DOHH2 (cell line): ENCODE data around the gene PCNX2.

Experiments used
- H3F3A ChIP-seq: fragments of 200-600 bp; sonication (generic), shearing (Covaris generic); 2 replicates; pipeline ENCODE4 v1.6.0; 2016; ENCODE audit warnings: antibody characterized with exemption, mild to moderate bottlenecking; ENCODE audit not compliant: control insufficient read depth, insufficient read depth
- H3K27ac ChIP-seq: fragments of 200-600 bp; sonication (generic); 2 replicates; pipeline ENCODE4 v1.5.1; 2014; ENCODE audit warnings: low read depth, mild to moderate bottlenecking, low read length, moderate library complexity
- H3K27me3 ChIP-seq: fragments of 200-600 bp; sonication (generic); 2 replicates; pipeline ENCODE4 v1.6.1; 2014; ENCODE audit warnings: mild to moderate bottlenecking, low read length, mixed read lengths; ENCODE audit not compliant: control insufficient read depth
- H3K36me3 ChIP-seq: fragments of 200-600 bp; sonication (generic); 2 replicates; pipeline ENCODE4 v1.6.1; 2014; ENCODE audit warnings: mild to moderate bottlenecking, low read length, moderate library complexity, mixed read lengths; ENCODE audit not compliant: control insufficient read depth
- H3K4me1 ChIP-seq: fragments of 200-600 bp; sonication (generic); 2 replicates; pipeline ENCODE4 v1.6.1; 2014; ENCODE audit warnings: mild to moderate bottlenecking, low read length, mixed read lengths; ENCODE audit not compliant: control insufficient read depth
- H3K4me2 ChIP-seq: fragments of 200-600 bp; sonication (generic); 2 replicates; pipeline ENCODE4 v1.6.0; 2014; ENCODE audit warnings: mild to moderate bottlenecking, low read length, moderate library complexity
- H3K4me3 ChIP-seq: fragments of 200-600 bp; sonication (generic); 2 replicates; pipeline ENCODE4 v1.5.1; 2014; ENCODE audit warnings: mild to moderate bottlenecking, low read length, mixed read lengths
- H3K79me2 ChIP-seq: fragments of 200-600 bp; sonication (generic); 2 replicates; pipeline ENCODE4 v1.6.1; 2014; ENCODE audit warnings: mild to moderate bottlenecking, low read length, mixed read lengths; ENCODE audit not compliant: control insufficient read depth
- H3K9me2 ChIP-seq: fragments of 200-600 bp; sonication (generic); replicated peaks from 2 replicates; pipeline ENCODE4 v1.6.1; 2014; ENCODE audit warnings: mild to moderate bottlenecking, low read length, mixed read lengths; ENCODE audit not compliant: control insufficient read depth
- H3K9me3 ChIP-seq: fragments of 200-600 bp; sonication (generic); 2 replicates; pipeline ENCODE4 v1.6.1; 2014; ENCODE audit warnings: antibody characterized with exemption, low read length, mixed read lengths; ENCODE audit not compliant: control insufficient read depth, insufficient read depth
- H4K20me1 ChIP-seq: fragments of 200-600 bp; sonication (generic); 2 replicates; pipeline ENCODE4 v1.6.0; 2014; ENCODE audit warnings: low read depth, mild to moderate bottlenecking, antibody characterized with exemption, low read length, moderate library complexity; ENCODE audit not compliant: control insufficient read depth, insufficient read depth
- EZH2phosphoT487 ChIP-seq: fragments of 200-600 bp; sonication (generic); IDR thresholded peaks from 2 replicates; pipeline ENCODE4 v1.6.1; 2017; ENCODE audit warnings: borderline replicate concordance, mild to moderate bottlenecking, antibody characterized with exemption, low read length, moderate library complexity, mixed read lengths
- TF ChIP-seq, protein P1 (sequence below): fragments of 200-600 bp; sonication (generic); IDR thresholded peaks from one replicate; pipeline ENCODE4 v1.5.1; 2014; ENCODE audit warnings: antibody characterized with exemption, mild to moderate bottlenecking, low read depth, low read length; ENCODE audit not compliant: poor library complexity, severe bottlenecking

The PCNX2 gene

GRCh38 chr1:232998138-232998537 lies 297.4 kb downstream of the PCNX2 start:
- H3K9me3 ChIP-seq: peaks cover 10% of the 10 kb centered on the region; the same call in 1 of the 2 replicates
- H3K4me1 ChIP-seq: no peaks in the 10 kb centered on the region
- no peaks in the 10 kb centered on the region for H3K79me2 ChIP-seq
- no peaks in the 10 kb centered on the region for H3F3A ChIP-seq
- no peaks in the 10 kb centered on the region for H3K27me3 ChIP-seq
- no peaks in the 10 kb centered on the region for H3K36me3 ChIP-seq
- no peak overlapping the region for H3K4me2 ChIP-seq
- H4K20me1 ChIP-seq: no peaks in the 10 kb centered on the region
- no peak overlapping the region for H3K4me3 ChIP-seq
- no peaks in the 10 kb centered on the region for H3K9me2 ChIP-seq
- TF ChIP-seq EZH2phosphoT487: no peak
- TF ChIP-seq, protein P1, sequence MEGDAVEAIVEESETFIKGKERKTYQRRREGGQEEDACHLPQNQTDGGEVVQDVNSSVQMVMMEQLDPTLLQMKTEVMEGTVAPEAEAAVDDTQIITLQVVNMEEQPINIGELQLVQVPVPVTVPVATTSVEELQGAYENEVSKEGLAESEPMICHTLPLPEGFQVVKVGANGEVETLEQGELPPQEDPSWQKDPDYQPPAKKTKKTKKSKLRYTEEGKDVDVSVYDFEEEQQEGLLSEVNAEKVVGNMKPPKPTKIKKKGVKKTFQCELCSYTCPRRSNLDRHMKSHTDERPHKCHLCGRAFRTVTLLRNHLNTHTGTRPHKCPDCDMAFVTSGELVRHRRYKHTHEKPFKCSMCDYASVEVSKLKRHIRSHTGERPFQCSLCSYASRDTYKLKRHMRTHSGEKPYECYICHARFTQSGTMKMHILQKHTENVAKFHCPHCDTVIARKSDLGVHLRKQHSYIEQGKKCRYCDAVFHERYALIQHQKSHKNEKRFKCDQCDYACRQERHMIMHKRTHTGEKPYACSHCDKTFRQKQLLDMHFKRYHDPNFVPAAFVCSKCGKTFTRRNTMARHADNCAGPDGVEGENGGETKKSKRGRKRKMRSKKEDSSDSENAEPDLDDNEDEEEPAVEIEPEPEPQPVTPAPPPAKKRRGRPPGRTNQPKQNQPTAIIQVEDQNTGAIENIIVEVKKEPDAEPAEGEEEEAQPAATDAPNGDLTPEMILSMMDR: no peak
- no peak overlapping the region for H3K27ac ChIP-seq

- H3K36me3 ChIP-seq: no peaks in the 10 kb centered on the region
- peaks cover 10% of the 10 kb centered on the region; the same call in 1 of the 2 replicates for H3K9me3 ChIP-seq
- H3K79me2 ChIP-seq: no peaks in the 10 kb centered on the region
- H3K4me1 ChIP-seq: no peaks in the 10 kb centered on the region
- H3K4me3 ChIP-seq: no peak overlapping the region
- no peak overlapping the region for H3K27ac ChIP-seq
- TF ChIP-seq EZH2phosphoT487: no peak
- TF ChIP-seq, protein P1: no peak
- H3F3A ChIP-seq: no peaks in the 10 kb centered on the region
- H4K20me1 ChIP-seq: no peaks in the 10 kb centered on the region
- no peaks in the 10 kb centered on the region for H3K9me2 ChIP-seq
- no peak overlapping the region for H3K4me2 ChIP-seq
- H3K27me3 ChIP-seq: no peaks in the 10 kb centered on the region
Measured at GRCh38 chr1:232996143-232996542, 299.4 kb downstream of the PCNX2 start.

DNA sequence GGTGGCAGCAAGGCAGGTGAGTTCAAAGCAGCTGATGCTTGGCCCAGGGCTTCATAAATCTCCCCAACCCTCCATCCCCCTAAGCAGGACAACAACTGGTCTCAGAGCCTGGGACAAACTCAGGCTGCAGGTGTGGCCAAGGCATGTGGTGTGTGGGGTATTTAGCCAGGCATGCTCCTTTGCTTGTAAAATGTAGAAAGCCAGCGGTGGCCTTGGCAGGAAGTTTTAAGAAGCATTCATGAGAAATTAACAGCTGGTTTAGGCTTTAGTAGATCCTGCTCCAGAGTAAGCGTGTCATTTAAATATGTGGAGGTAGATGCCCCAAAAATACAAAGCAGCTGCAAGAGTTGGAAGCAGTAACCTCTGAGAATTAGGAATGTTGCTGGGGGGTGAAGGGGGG lies 300.3 kb downstream of the PCNX2 start:
- no peaks in the 10 kb centered on the region for H3K79me2 ChIP-seq
- no peak overlapping the region for H3K4me2 ChIP-seq
- H3K4me1 ChIP-seq: no peaks in the 10 kb centered on the region
- H3K27ac ChIP-seq: no peak overlapping the region
- H3K4me3 ChIP-seq: no peak overlapping the region
- H3F3A ChIP-seq: no peaks in the 10 kb centered on the region
- no peaks in the 10 kb centered on the region for H3K9me2 ChIP-seq
- no peaks in the 10 kb centered on the region for H4K20me1 ChIP-seq
- TF ChIP-seq, protein P1: no peak
- TF ChIP-seq EZH2phosphoT487: no peak
- no peaks in the 10 kb centered on the region for H3K36me3 ChIP-seq
- no peaks in the 10 kb centered on the region for H3K27me3 ChIP-seq
- peaks cover 10% of the 10 kb centered on the region; the same call in 1 of the 2 replicates for H3K9me3 ChIP-seq
